Measurements from ENCODE around the gene CRCP.

DNA sequence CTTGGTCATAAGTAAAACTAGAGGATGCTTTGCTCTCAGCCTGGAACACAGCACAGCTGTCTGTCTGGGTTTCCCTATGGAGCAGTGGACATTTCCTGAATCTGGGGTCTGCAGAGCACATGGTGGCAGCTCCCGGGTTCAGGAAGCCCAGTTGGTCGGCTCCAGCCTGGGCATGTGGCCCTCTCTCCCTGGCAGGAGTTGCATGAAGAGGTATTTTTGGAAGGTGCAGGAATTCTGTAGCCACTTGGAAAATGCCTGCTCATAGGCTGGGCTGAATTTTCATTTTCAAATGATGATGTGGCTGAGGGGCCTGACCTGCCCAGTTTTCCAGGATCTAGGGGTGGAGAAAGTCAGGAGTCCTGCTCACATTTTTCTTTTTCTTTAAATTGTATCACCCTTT lies 83.8 kb downstream of the CRCP start:
- no peak for TF ChIP-seq POLR2A (IDR thresholded peaks at IDR 0.05)
- TF ChIP-seq POLR2AphosphoS5 (IDR thresholded peaks at IDR 0.05): no peak
- TF ChIP-seq, protein P1, sequence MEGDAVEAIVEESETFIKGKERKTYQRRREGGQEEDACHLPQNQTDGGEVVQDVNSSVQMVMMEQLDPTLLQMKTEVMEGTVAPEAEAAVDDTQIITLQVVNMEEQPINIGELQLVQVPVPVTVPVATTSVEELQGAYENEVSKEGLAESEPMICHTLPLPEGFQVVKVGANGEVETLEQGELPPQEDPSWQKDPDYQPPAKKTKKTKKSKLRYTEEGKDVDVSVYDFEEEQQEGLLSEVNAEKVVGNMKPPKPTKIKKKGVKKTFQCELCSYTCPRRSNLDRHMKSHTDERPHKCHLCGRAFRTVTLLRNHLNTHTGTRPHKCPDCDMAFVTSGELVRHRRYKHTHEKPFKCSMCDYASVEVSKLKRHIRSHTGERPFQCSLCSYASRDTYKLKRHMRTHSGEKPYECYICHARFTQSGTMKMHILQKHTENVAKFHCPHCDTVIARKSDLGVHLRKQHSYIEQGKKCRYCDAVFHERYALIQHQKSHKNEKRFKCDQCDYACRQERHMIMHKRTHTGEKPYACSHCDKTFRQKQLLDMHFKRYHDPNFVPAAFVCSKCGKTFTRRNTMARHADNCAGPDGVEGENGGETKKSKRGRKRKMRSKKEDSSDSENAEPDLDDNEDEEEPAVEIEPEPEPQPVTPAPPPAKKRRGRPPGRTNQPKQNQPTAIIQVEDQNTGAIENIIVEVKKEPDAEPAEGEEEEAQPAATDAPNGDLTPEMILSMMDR (IDR thresholded peaks at IDR 0.05): no peak
- no peak for TF ChIP-seq EP300 (IDR thresholded peaks at IDR 0.05)

Data from sigmoid colon (tissue), 4 donors.